ENCODE data around the gene C2orf72.

C2orf72 gene

GRCh38 chr2:231088754-231089153 lies 51.4 kb downstream of the C2orf72 start:
- DNase-seq, result no peak

DNA sequence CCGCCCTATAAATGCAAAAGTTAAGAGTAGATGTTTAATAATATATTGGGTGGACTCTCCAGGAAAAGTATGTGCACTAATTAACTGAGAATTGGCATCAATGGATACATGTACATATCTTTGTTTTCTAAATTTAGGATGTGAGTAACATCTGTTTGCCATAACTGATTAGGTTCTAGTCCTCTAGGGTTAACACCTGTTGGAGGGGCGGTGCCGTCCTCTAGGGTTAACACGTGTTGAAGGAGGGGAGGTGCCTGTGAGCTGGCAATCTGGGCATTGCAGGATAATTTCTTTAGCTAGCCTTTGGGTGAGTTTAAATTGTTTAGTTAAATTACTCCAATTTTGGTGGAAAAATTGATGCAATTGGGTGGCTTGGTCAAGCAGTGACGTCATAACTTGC lies 56.6 kb downstream of the C2orf72 start:
- DNase-seq, result no peak

DNA sequence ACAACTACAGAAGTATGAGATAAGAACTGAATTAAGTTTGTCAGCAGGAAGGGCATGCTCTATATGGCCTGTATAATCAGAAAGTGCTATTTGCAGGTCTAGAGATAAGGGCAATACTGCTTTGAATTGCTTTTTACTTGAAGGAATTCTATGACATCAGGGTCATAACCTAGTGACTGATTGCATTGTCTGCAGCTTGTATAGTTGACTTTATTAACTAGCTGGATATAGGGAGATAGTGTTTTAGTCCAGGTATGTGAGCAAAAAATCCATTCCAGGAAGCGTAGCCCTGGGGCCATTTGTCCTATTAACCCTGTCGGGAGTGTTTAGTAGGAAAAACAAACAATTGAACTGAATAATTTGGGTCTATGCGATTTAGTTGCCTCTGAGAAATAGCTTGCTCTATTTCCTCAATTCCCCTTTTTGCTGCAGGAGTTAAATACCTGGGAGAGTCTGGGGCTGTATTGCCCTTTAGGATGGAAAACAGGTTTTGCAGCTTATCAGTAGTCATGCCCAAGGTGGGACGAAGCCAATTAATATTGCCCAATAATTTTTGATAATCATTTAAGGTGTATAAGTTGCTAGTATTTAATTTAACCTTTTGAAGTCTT lies 57.5 kb downstream of the C2orf72 start:
- DNase-seq, result no peak

Data from CD4-positive, alpha-beta T cell treated with Interferon gamma for 1 hour (primary cell).